GM12878 (cell line): ENCODE measurements around the gene TMEM11. TPM values are rescaled to one million over a fixed set of nuclear protein-coding genes. Genes with fewer than 3 reads are reported as not detected.

Source experiments
- ATAC-seq: fragments of 200-7000 bp; cut with Tn5 transposase; 3 replicates; pipeline ENCODE4 v1.9.1; 2020; ENCODE audit warnings: mild to moderate bottlenecking, moderate library complexity
- BruUV-seq: library from RNA; stranded (reverse); fragments of 400-500 nt; replicated peaks from 2 replicates; lab custom pipeline; 2021; lab: Mats Ljungman, UMichigan
- CTCF ChIA-PET: fragments of 300-600 bp; sonication (Branson Sonifier 250); formaldehyde crosslinking; extraction: SDS; loops from one replicate; lab custom pipeline; 2021; ENCODE audit warnings: inconsistent platforms; lab: Yijun Ruan, JAX
- POLR2A ChIA-PET: fragments of 350-600 bp; formaldehyde crosslinking; extraction: SDS; loops from one replicate; lab custom pipeline; 2021; ENCODE audit warnings: inconsistent platforms; lab: Charles Lee
- RAD21 ChIA-PET: fragments of 300-600 bp; sonication (Branson Sonifier 250); formaldehyde crosslinking; loops from one replicate; lab custom pipeline; 2023; ENCODE audit warnings: antibody characterized with exemption; ENCODE audit not compliant: unreplicated experiment; lab: Charles Lee
- SMC1A ChIA-PET: fragments of 300-600 bp; sonication (Branson Sonifier 250); formaldehyde crosslinking; loops from one replicate; lab custom pipeline; 2023; ENCODE audit not compliant: unreplicated experiment, uncharacterized antibody; lab: Charles Lee
- DNase-seq: peaks from one replicate; pipeline ENCODE4 v3.0.0-alpha.2; 2011; ENCODE audit warnings: low read depth, low spot score
- FAIRE-seq: peaks from 3 replicates; lab custom pipeline; 2011; peaks lifted over from hg19 to GRCh38; lab: Jason Lieb, UNC
- H2AFZ ChIP-seq: 2 replicates; pipeline ENCODE4 v1.6.0; 2011; ENCODE audit warnings: low read depth, low read length, control low read depth; ENCODE audit not compliant: control insufficient read depth
- H3K27ac ChIP-seq: 2 replicates; pipeline ENCODE4 v1.5.1; 2011; ENCODE audit warnings: control low read depth; ENCODE audit not compliant: control insufficient read depth, insufficient read depth
- H3K27me3 ChIP-seq, 2 experiments: replicated peaks in 1 of 2; 2 replicates each; pipeline versions ENCODE4 v1.6.0 to v1.6.1; 2011; ENCODE audit warnings: low read length in 1 of 2; ENCODE audit not compliant: control insufficient read depth in 2 of 2, insufficient read depth in 2 of 2
- H3K36me3 ChIP-seq, 2 experiments: 2 replicates each; pipeline ENCODE4 v1.5.1; 2011; ENCODE audit warnings: low read length in 1 of 2; ENCODE audit not compliant: control insufficient read depth in 2 of 2, insufficient read depth in 2 of 2
- H3K4me1 ChIP-seq: 2 replicates; pipeline ENCODE4 v1.6.1; 2011; ENCODE audit warnings: mild to moderate bottlenecking, low read length, moderate library complexity, mixed read lengths; ENCODE audit not compliant: control insufficient read depth, insufficient read depth
- H3K4me2 ChIP-seq: 2 replicates; pipeline ENCODE4 v1.6.0; 2011; ENCODE audit warnings: control low read depth; ENCODE audit not compliant: control insufficient read depth, insufficient read depth
- H3K4me3 ChIP-seq: fragments of 200-600 bp; sonication (generic); 2 replicates; pipeline ENCODE4 v1.5.1; 2016
- H3K79me2 ChIP-seq: 2 replicates; pipeline ENCODE4 v1.6.0; 2011; ENCODE audit warnings: low read length; ENCODE audit not compliant: control insufficient read depth, insufficient read depth
- H3K9ac ChIP-seq: 2 replicates; pipeline ENCODE4 v1.8.0; 2011; ENCODE audit warnings: low read length, control low read depth, mixed read lengths; ENCODE audit not compliant: control insufficient read depth, insufficient read depth
- H3K9me3 ChIP-seq: replicated peaks from 3 replicates; pipeline ENCODE4 v1.5.1; 2011; ENCODE audit warnings: mild to moderate bottlenecking, low read length; ENCODE audit not compliant: control insufficient read depth, insufficient read depth
- H4K20me1 ChIP-seq: 2 replicates; pipeline ENCODE4 v1.6.0; 2011; ENCODE audit not compliant: control insufficient read depth, insufficient read depth
- CBFB ChIP-seq: IDR thresholded peaks from 2 replicates; pipeline ENCODE4 v1.6.1; 2016; ENCODE audit warnings: antibody characterized with exemption, low read depth
- CEBPZ ChIP-seq: fragments of 150-350 bp; IDR thresholded peaks from 2 replicates; pipeline ENCODE4 v1.6.1; 2016; ENCODE audit warnings: low read depth, low read length
- DPF2 ChIP-seq: fragments of 450-650 bp; IDR thresholded peaks from 2 replicates; pipeline ENCODE4 v1.6.1; 2017; ENCODE audit warnings: mild to moderate bottlenecking
- EP300 ChIP-seq, 2 experiments: fragments of 150-350 bp in 1 of 2; IDR thresholded peaks; 2 replicates each; pipeline ENCODE4 v1.6.1; 2011 to 2012; ENCODE audit warnings: low read depth in 2 of 2, low read length in 2 of 2, borderline replicate concordance in 1 of 2, improper control_type of control experiment in 1 of 2, inconsistent platforms in 1 of 2; ENCODE audit not compliant: control insufficient read depth in 1 of 2
- KAT2A ChIP-seq: conservative IDR thresholded peaks from 2 replicates; pipeline ENCODE4 v1.6.1; 2011; ENCODE audit warnings: low read depth, low read length; ENCODE audit not compliant: control insufficient read depth
- NBN ChIP-seq: fragments of 450-650 bp; IDR thresholded peaks from 2 replicates; pipeline ENCODE4 v1.6.1; 2016
- NR2C2 ChIP-seq: IDR thresholded peaks from 2 replicates; pipeline ENCODE4 v1.6.1; 2011; ENCODE audit warnings: borderline replicate concordance, low read depth; ENCODE audit not compliant: control insufficient read depth, insufficient read length
- NRF1 ChIP-seq: conservative IDR thresholded peaks from 2 replicates; pipeline ENCODE4 v1.6.1; 2011; ENCODE audit warnings: mild to moderate bottlenecking, low read depth, low read length, improper control_type of control experiment
- RELA ChIP-seq: fragments of 450-650 bp; IDR thresholded peaks from 2 replicates; pipeline ENCODE4 v1.8.0; 2014; ENCODE audit warnings: borderline replicate concordance; ENCODE audit not compliant: partially characterized antibody
- TARDBP ChIP-seq: IDR thresholded peaks from 2 replicates; pipeline ENCODE4 v1.6.1; 2016; ENCODE audit warnings: borderline replicate concordance
- WGBS: methylation state at CpG from one replicate; pipeline ENCODE4 v1.1.6; 2016; ENCODE audit warnings: low lambda C conversion rate; ENCODE audit not compliant: insufficient replicate concordance, insufficient coverage; ENCODE audit errors: missing lambda C conversion rate; 5-methylcytosine and 5-hydroxymethylcytosine counted together
- in situ Hi-C: fragments of 300-500 bp; cut with MboI; formaldehyde crosslinking; loops from 9 replicates; pipeline ENCODE4 v1.14.3; 2018; ENCODE audit warnings: mixed read lengths
- intact Hi-C: fragments of 100-400 bp; cut with micrococcal nuclease; formaldehyde crosslinking; loops from one replicate; pipeline ENCODE4 v1.14.2; 2022; ENCODE audit not compliant: unreplicated experiment
- polyA plus RNA-seq, 11 experiments: library from polyadenylated mRNA; depleted of rRNA in 4 of 11; unstranded in 6 of 11; stranded (reverse) in 5 of 11; fragments of >200 nt; fragmentation: Nextera tagmentation in 4 of 11; fragmentation: Illumina TruSeq in 1 of 11; extraction: Ambion mirVana in 4 of 11; extraction: Trizol in 1 of 11; gene quantifications; 1 replicate in 1 of 11; 2 replicates in 10 of 11; pipeline versions ENCODE4 v1.2.1 to v1.2.3, GENCODE V29; 2011 to 2016; ENCODE audit warnings: inconsistent platforms in 2 of 11, missing spikeins in 2 of 11, low read depth in 1 of 11
- total RNA-seq, 4 experiments: library from RNA; depleted of rRNA in 3 of 4; stranded (reverse); fragments of >200 nt in 3 of 4; fragmentation: Illumina TruSeq in 1 of 4; extraction: Trizol in 1 of 4; gene quantifications; 2 replicates each; pipeline versions ENCODE4 v1.2.1 to v1.2.3, GENCODE V29; 2013 to 2021
- TF ChIP-seq, protein P1 (sequence below): fragments of 450-650 bp; IDR thresholded peaks from 2 replicates; pipeline ENCODE4 v1.6.1; 2017; ENCODE audit warnings: mild to moderate bottlenecking

Gene TMEM11
- total and polyA plus RNA-seq, 10 of the 15 experiments (the other 5 are each of a cell fraction or from before 2014, with no cell fraction given) = 14.4 to 63.4 (median 27.2) TPM

DNA sequence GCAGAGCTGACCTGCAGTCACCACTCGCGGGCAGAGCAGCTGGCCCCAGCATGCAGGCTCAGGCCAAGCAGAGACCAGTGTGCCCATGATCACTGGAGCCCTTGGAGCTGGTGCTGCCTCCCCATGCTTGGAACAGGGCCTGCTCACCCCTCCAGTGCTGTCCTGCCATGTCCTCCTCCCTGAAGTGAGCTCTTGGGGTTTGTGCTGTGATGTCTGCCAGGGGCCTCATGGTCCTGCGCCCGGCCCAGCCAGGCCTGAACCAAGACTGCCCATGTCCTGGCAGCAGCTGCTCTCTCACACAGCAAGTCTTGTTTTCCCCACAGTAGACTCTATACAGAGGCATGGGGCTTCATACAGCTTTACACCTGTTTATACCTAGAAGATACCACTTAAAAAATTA lies 24.6 kb downstream of the TMEM11 start:
- H3K9ac ChIP-seq = no peak overlapping the region
- H3K4me2 ChIP-seq = no peak overlapping the region
- H3K79me2 ChIP-seq = no peaks in the 10 kb centered on the region
- no peak overlapping the region for H3K27ac ChIP-seq
- no peaks in the 10 kb centered on the region for H3K27me3 ChIP-seq
- peaks cover 14 to 18% of the 10 kb centered on the region in 2 experiments; a peak in 3 of 4 replicates for H3K36me3 ChIP-seq
- 97% methylated on average over 4 of the region's 4 CpGs for WGBS
- no peaks in the 10 kb centered on the region for H4K20me1 ChIP-seq
- SMC1A ChIA-PET = interaction anchor here (0.9 kb wide), 1 partner anchor 12 kb away, joined by 3 read pairs; no protein-coding TSS in a partner anchor
- TF ChIP-seq NBN (no peak), TARDBP (no peak), NR2C2 (no peak)
- TF ChIP-seq, all 136 proteins: peak for 0
- FAIRE-seq = no peak
- H3K9me3 ChIP-seq = no peaks in the 10 kb centered on the region
- ChIA-PET POLR2A (no interaction called here), RAD21 (no interaction called here), CTCF (interaction anchor here (1.8 kb wide), 1 partner anchor 60 kb away, joined by 4 read pairs; no protein-coding TSS in a partner anchor)
- intact Hi-C loops = no loop called here
- no peaks in the 10 kb centered on the region for H3K4me1 ChIP-seq
- no peak for ATAC-seq
- no TSS peak for BruUV-seq
- DNase-seq = no peak
- no peak overlapping the region for H2AFZ ChIP-seq
- H3K4me3 ChIP-seq = no peak overlapping the region
- in situ Hi-C loops = no loop called here

GRCh38 chr17:21186399-21187187 lies 27.4 kb downstream of the TMEM11 start:
- H4K20me1 ChIP-seq = no peaks in the 10 kb centered on the region
- CTCF ChIA-PET = interaction anchor here (0.7 kb wide), 1 partner anchor 23 kb away, joined by 3 read pairs; no protein-coding TSS in a partner anchor
- H3K9me3 ChIP-seq = no peaks in the 10 kb centered on the region
- no peak overlapping the region for H3K9ac ChIP-seq
- POLR2A ChIA-PET = no interaction called here
- H3K4me2 ChIP-seq = no peak overlapping the region
- ATAC-seq (no peak), DNase-seq (no peak), FAIRE-seq (no peak)
- BruUV-seq = no TSS peak
- SMC1A ChIA-PET = no interaction called here
- H3K79me2 ChIP-seq = no peaks in the 10 kb centered on the region
- H3K4me3 ChIP-seq = no peak overlapping the region
- WGBS = 98% methylated on average over 6 of the region's 6 CpGs
- H3K4me1 ChIP-seq = no peaks in the 10 kb centered on the region
- in situ Hi-C loops = no loop called here
- intact Hi-C loops = no loop called here
- no peak overlapping the region for H3K27ac ChIP-seq
- no peaks in the 10 kb centered on the region for H3K27me3 ChIP-seq
- RAD21 ChIA-PET = no interaction called here
- H3K36me3 ChIP-seq = peaks cover 12 to 14% of the 10 kb centered on the region in 2 experiments; a peak in 3 of 4 replicates
- H2AFZ ChIP-seq = no peak overlapping the region
- TF ChIP-seq, protein P1, sequence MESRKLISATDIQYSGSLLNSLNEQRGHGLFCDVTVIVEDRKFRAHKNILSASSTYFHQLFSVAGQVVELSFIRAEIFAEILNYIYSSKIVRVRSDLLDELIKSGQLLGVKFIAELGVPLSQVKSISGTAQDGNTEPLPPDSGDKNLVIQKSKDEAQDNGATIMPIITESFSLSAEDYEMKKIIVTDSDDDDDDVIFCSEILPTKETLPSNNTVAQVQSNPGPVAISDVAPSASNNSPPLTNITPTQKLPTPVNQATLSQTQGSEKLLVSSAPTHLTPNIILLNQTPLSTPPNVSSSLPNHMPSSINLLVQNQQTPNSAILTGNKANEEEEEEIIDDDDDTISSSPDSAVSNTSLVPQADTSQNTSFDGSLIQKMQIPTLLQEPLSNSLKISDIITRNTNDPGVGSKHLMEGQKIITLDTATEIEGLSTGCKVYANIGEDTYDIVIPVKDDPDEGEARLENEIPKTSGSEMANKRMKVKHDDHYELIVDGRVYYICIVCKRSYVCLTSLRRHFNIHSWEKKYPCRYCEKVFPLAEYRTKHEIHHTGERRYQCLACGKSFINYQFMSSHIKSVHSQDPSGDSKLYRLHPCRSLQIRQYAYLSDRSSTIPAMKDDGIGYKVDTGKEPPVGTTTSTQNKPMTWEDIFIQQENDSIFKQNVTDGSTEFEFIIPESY = no peak
- TF ChIP-seq NRF1 = no peak
- TF ChIP-seq CBFB = no peak
- no peak for TF ChIP-seq RELA
- TF ChIP-seq CEBPZ = no peak
- no peak for TF ChIP-seq KAT2A
- no peak for TF ChIP-seq EP300 (IDR thresholded peaks at IDR 0.05; ENCODE audit: borderline replicate concordance in 1 of 2, control insufficient read depth in 1 of 2, low read depth in 2 of 2, low read length in 2 of 2)
- no peak for TF ChIP-seq DPF2
